Kasumi-1 (cell line): Measurements from ENCODE around the gene SPRYD3.
"Not testable (repeated sequence)": the region's sequence is repeated elsewhere in the genome, so short reads cannot be mapped to it uniquely, and the experiment has no call there.

ENCODE experiments used
- DNase-seq, 2 experiments: peaks; one replicate each; lab custom pipeline; 2025; lab: John Stamatoyannopoulos, UW

SPRYD3 gene

GRCh38 chr12:53051881-53052412 lies 27.2 kb downstream of the SPRYD3 start:
- no peak for DNase-seq

GRCh38 chr12:53051058-53051880 lies 27.9 kb downstream of the SPRYD3 start:
- DNase-seq, result no peak

GRCh38 chr12:53050426-53051057 lies 28.6 kb downstream of the SPRYD3 start:
- DNase-seq, result no peak

GRCh38 chr12:53049571-53050318 lies 29.4 kb downstream of the SPRYD3 start, which contains the start of gene TNS2:
Gene TNS2 (plus strand): TSS chr12:53050065. CDS start chr12:53050186, 121 bp downstream.
- DNase-seq, result peak in 1 of 2 experiments; percentile 16

- no peak for DNase-seq
Observed at GRCh38 chr12:53048780-53049401, 30.3 kb downstream of the SPRYD3 start.

DNA sequence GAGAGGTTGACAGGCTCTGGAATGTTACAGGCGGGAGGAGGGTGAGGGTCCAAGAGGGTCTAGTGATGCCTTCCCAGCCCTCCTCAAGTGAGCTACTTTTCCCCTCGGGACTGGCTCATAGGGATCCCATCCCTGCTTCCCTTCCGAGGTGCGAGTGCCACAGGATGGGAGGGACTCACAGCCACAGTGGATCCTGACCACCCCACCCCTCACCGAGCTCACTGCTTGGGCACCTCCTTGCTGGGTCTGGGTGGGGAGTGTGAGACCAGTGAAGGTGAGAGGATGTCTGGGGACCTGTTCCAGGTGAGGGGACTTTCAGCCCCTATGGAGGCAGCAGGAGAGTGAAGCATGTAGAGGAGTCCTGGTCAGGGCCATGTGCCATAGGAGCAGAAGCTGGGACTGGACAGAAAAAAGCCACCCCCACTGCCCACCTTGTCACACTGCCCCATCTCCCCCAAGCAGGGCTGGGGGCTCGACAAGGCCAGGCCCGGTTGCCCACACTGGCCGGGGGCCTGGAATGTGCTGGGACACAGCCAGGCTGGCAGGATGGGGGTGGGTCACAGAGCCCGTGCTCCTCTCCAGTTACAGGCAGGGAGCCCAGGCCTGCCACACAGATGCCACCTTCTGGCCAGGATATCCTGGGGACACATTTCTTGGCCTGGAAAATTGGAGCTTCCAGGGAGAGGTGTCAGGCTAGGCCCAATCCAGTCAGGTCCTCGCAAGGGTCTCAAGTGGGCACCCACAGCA lies 31.0 kb downstream of the SPRYD3 start:
- no peak for DNase-seq

DNA sequence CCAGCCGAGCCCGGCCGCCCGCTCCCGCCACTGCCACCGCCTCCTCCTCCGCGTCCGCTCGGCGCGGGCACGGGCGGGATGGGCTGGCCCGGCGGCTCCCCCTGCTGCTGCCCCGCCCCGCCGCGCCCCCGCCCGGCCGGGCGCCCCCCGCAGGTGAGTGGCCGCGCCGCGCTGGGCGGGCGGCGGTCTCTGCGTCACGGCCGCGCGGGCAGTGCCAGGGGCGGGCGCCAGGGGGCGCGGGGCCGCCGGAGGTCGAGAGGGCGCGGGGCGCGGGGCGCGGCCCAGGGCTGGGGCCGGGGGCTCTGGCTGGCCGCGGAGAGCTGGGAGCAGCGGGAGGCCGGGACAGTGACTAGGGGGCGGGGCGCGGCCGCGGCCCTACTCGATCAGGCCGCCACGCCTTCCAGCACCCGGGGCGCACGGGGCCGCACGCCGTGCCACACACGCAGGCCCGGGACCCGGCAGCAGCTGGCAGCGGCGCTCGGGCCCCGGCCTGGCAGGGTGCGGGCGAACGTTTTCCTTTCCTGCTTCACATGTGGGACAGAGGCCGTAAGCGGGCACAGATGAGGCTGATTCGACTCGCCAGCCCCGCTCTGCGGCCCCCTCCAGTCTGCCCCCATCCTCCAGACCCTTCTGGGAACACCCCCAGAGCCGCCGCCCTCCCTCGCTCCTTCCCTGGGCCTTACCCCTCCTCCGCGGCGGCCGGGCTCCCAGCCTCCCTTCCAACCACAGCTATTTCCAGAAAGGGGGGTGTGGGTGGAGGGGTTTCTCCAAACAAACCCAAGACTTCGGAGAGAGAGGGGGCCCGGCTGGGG lies 31.8 kb downstream of the SPRYD3 start:
- DNase-seq, result peak in 1 of 2 experiments; percentile 38

- peak; percentile 37 to 56 for DNase-seq
Observed at GRCh38 chr12:53046655-53047220, 32.5 kb downstream of the SPRYD3 start.

GRCh38 chr12:53045696-53046045 lies 33.5 kb downstream of the SPRYD3 start:
- no peak for DNase-seq

DNA sequence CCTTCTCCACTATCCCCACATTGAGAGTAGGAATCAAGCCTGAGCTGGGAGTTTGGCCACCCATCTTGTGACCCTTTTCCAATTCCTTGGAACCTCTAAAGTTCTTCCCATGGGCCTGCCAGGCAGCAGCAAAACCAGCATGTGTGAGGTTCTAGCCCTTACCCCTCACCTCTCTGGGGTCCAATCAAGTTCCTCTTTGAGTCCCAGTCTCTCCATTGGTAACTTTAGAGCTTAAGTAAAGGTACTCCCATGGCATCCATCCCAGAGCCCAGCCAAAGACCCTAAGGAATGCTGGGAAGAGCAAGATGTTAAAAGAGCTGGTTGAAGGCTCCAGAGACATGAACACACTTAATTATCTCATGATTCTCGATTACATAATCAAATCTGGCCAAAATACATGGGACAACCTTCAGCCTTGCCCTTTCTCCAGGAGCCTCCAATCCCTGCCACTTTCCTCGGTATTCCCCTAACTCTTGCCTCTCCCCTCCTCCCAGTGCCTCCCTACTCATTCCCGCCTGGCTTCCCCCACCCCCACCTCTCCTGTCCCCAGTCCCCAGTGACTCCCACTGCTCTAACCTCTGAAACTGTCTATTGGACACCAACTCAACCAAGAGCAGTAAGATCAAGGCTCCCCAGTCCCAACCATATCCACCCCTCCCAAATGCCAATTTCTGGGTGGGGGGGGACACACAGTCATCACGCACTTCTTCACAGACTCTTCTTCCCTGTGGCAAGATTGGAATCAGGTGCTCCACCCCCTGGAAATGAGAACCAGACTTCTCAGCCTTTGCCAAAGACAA lies 34.1 kb downstream of the SPRYD3 start:
- DNase-seq, result no peak

GRCh38 chr12:53044052-53044581 lies 35.1 kb downstream of the SPRYD3 start:
- no peak for DNase-seq

GRCh38 chr12:53042607-53043454 lies 36.4 kb downstream of the SPRYD3 start:
- no peak for DNase-seq

DNA sequence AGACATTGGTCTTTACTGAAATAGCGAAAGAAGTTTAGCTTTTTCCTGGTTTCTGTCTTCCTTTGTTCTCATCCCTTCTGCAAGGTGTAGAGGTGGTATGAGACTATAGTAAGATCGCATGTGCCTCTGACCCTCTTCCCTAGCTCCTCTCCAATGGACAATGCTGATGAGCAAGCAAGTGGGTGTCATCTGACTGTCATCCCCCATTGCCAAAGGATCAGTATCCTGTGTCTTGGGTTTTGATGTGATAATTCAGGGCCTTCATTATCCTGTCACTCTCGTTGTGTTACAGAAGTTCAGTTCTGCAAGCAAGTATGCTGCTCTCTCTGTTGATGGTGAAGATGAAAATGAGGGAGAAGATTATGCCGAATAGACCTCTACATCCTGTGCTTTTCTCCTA lies 39.3 kb downstream of the SPRYD3 start:
- no peak for DNase-seq

DNA sequence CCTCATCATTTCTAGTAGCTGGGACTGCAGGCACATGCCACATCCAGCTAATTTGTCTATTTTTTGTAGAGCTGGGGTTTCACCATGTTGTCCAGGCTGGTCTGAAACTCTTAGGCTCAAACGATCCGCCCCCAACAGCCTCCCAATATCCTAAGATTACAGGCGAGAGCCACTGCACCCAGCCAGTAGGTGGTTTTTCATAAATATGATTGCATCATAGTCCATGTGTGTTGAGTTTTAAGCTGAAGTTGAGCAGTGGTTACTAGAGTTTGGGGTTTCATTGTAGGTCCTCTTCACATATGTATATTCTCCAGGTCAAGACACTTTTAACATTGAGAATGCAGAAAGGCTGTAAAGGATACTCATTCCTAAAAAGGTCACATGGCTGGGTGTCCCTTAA lies 42.4 kb downstream of the SPRYD3 start:
- DNase-seq, result no peak

DNA sequence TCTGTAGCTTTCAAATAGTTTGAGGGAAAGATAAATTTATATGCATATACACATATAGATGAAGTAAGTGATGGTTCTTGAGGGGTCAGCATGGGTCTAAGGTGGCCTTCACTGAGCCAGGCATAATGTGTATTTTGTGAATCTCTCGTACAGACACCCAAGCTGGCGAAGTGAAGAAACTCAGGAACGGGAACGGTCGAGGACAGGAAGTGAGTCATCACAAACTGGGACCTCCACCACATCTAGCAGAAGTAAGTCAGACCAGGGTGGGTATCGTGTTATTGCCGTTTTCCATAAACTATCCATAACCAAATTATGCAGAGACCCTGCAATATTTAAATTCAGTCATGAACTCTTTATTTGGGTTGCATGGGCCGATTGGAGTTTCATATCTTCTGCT lies 44.7 kb downstream of the SPRYD3 start:
- no peak for DNase-seq

- not testable (repeated sequence) for DNase-seq
Observed at GRCh38 chr12:53033832-53034231, 45.4 kb downstream of the SPRYD3 start.

GRCh38 chr12:53031616-53032015 lies 47.6 kb downstream of the SPRYD3 start:
- no peak for DNase-seq

GRCh38 chr12:53027014-53027413 lies 52.2 kb downstream of the SPRYD3 start:
- not testable (repeated sequence) for DNase-seq
